HuH-7.5 (cell line): ENCODE data around the gene MAPK4.
"Not testable (repeated sequence)": the region's sequence is repeated elsewhere in the genome, so short reads cannot be mapped to it uniquely, and the experiment has no call there.

Experiments
- DNase-seq: peaks from one replicate; pipeline ENCODE4 v3.0.0; 2011; ENCODE audit warnings: low spot score

The MAPK4 gene

GRCh38 chr18:50573679-50574078 is 13.8 kb downstream of the MAPK4 start:
- DNase-seq: no peak

- DNase-seq: no peak
Observed at GRCh38 chr18:50578030-50578429, 18.1 kb downstream of the MAPK4 start.

GRCh38 chr18:50578651-50579050 is 18.8 kb downstream of the MAPK4 start:
- DNase-seq: no peak

- no peak for DNase-seq
Observed at GRCh38 chr18:50579061-50579774, 19.3 kb downstream of the MAPK4 start.

- DNase-seq: no peak
Observed at GRCh38 chr18:50581517-50581916, 21.6 kb downstream of the MAPK4 start.

- DNase-seq: no peak
Observed at GRCh38 chr18:50582500-50582899, 22.6 kb downstream of the MAPK4 start.

- DNase-seq: no peak
Observed at GRCh38 chr18:50586710-50587109, 26.8 kb downstream of the MAPK4 start.

GRCh38 chr18:50590593-50590992 is 30.7 kb downstream of the MAPK4 start:
- no peak for DNase-seq

- DNase-seq: no peak
Observed at GRCh38 chr18:50594012-50594411, 34.1 kb downstream of the MAPK4 start.

GRCh38 chr18:50594942-50595341 is 35.1 kb downstream of the MAPK4 start:
- no peak for DNase-seq

GRCh38 chr18:50602466-50602865 is 42.6 kb downstream of the MAPK4 start:
- DNase-seq: no peak

GRCh38 chr18:50606609-50607008 is 46.7 kb downstream of the MAPK4 start:
- DNase-seq: no peak

- DNase-seq: no peak
Observed at GRCh38 chr18:50607378-50607926, 47.6 kb downstream of the MAPK4 start.

- not testable (repeated sequence) for DNase-seq
Observed at GRCh38 chr18:50609171-50609570, 49.3 kb downstream of the MAPK4 start.

GRCh38 chr18:50610349-50610748 is 50.5 kb downstream of the MAPK4 start:
- DNase-seq: no peak

- no peak for DNase-seq
Observed at GRCh38 chr18:50611529-50611941, 51.6 kb downstream of the MAPK4 start.

- DNase-seq: peak; percentile 42
Observed at GRCh38 chr18:50614838-50615237, 55.0 kb downstream of the MAPK4 start.

GRCh38 chr18:50616484-50617048 is 56.7 kb downstream of the MAPK4 start:
- no peak for DNase-seq

GRCh38 chr18:50619861-50620275 is 60.0 kb downstream of the MAPK4 start:
- DNase-seq: no peak

GRCh38 chr18:50620319-50620718 is 60.4 kb downstream of the MAPK4 start:
- no peak for DNase-seq

- DNase-seq: no peak
Observed at GRCh38 chr18:50621366-50621765, 61.5 kb downstream of the MAPK4 start.

- no peak for DNase-seq
Observed at GRCh38 chr18:50622320-50622719, 62.4 kb downstream of the MAPK4 start.

GRCh38 chr18:50622865-50623393 is 63.0 kb downstream of the MAPK4 start:
- DNase-seq: no peak
